GM19099 (cell line): ENCODE data around the gene ZNF593.

Source experiments
- POLR2A ChIP-seq: IDR thresholded peaks from 3 replicates; pipeline ENCODE4 v1.6.1; 2011; ENCODE audit warnings: low read depth; ENCODE audit not compliant: insufficient read length; ENCODE audit errors: extremely low read depth

Gene ZNF593

DNA sequence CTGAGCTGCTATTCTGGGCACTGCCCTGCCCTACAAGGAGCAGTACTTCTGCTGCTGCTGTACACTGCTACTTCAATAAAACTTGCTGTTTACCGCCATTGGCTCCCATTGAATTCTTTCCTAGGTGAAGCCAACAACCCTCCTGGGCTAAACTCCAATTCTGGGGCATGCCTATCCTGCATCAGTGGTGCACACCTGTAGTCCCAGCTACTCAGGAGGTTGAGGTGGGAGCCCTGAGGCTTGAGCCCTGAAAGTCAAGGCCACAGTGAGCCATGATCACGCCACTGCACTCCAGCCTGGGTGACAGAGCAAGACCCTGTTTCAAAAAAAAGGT is 36.9 kb upstream of the ZNF593 start:
- TF ChIP-seq POLR2A = no peak

GRCh38 chr1:26134466-26134865 is 35.2 kb upstream of the ZNF593 start:
- TF ChIP-seq POLR2A = no peak

DNA sequence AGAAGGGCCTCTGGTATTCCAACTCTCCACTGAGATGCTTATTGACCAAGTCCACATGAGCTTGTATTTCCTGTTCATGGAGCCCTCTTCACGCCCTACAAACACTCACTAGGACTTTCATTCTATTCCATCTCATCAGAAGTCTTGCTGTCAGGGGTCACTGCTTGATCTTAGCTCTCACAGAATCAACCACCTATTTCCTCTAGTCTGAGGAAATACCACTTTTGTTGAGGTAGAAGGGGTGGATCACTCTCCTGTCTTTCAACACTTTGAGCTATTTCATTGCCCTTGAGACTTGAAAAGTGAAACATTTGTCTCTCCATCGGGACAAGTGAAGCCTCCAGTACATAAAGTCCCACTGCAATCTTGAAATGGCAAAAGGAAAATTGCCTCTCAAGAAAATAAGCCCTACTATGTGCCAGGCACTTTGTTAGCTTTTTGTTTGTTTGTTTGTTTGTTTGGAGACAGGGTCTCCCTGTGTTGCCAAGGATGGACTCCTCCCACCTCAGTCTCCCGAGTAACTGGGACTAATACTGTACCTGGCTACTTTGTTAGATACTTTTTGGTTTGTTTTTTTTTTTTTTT is 30.6 kb upstream of the ZNF593 start:
- TF ChIP-seq POLR2A = no peak

GRCh38 chr1:26142159-26142558 is 27.5 kb upstream of the ZNF593 start:
- TF ChIP-seq POLR2A = no peak

GRCh38 chr1:26145041-26145959 is 24.4 kb upstream of the ZNF593 start:
- no peak for TF ChIP-seq POLR2A

DNA sequence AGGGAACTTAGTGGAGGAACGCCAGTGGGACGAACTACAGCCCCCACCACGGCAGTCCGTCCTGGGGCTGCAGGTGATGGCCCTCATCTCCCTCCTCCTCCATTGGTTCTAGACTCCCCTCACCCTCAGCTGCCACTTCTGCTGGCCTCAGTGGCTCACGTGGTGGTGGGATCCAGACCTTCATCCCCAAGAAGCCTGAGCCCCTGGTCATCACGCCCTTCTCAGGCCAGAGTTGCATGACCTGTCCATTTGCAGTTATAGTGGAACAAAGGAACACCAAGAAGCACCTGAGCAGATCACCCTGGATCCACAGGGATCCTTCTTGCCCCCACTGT is 23.8 kb upstream of the ZNF593 start:
- no peak for TF ChIP-seq POLR2A

DNA sequence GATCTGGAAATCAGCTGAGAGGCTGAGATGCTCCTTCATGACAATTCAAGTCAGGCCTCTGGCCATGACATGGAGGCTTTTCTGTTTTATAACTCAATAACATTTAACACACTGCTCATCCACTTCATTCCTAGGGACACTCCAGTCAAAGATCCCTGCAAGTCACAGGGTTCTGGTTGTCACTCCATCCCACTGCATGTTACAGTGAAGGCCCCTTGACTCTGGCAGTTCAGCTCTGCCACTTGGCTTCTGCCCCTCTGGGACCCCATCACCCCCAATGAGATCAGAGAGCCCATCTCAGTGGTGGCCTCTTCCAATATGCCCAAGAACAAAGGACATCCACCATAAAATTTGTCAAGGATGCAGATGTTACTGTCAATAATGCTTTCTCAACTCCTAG is 20.8 kb upstream of the ZNF593 start:
- no peak for TF ChIP-seq POLR2A

GRCh38 chr1:26153966-26154532 is 15.7 kb upstream of the ZNF593 start:
- TF ChIP-seq POLR2A = no peak

DNA sequence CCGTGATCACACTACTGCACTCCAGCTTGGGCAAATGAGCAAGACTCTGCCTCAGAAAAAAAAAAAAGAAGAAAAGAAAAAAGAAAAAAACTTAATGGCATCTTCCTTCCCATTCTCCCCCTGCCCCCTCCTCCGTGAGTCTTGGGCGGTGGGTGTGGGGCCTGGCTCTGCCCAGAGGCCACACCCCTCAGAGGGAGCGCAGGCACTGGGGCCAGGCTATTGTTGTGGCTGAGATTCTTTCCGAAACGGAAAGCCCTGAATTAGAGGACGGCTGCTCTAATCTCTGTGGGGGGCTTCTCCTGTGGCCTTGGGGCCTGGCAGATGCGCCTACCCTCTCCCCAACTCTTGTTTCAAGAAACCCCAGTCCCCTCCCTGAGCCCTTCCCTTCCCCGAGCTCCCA is 15.0 kb upstream of the ZNF593 start:
- TF ChIP-seq POLR2A = no peak

GRCh38 chr1:26155370-26156284 is 14.1 kb upstream of the ZNF593 start:
- TF ChIP-seq POLR2A = no peak

GRCh38 chr1:26156285-26157038 is 13.2 kb upstream of the ZNF593 start:
- TF ChIP-seq POLR2A = no peak

DNA sequence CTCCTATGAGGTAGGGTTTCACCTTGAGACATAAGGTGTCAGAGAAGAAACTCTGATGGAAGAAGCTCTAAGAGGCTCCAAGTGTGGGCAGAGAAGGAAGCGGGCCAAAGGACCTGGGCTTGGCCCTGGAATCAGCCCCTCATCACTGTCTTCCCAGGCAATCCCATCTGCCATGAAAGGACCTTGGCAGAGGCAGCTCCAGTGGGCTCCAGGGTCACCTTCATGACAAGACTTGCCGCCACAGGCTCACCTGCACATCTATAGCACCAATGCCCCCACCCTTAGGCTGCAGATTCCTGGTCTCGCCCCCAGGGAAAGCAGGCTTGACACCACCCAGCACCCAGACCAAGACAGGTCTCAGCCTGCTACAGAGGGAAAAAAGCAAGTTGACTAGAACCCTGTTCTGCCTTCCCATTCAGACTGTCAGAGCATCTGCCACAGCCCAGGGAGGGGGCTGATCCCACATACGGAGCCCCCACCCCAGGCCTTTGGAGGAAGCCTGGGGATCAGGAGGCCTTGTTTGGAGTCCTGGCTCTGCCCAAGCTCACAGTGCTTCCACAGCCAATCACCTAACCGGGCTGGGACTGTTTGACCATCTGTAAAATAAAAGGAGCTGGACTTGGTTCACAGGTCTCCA is 11.3 kb upstream of the ZNF593 start:
- no peak for TF ChIP-seq POLR2A

- TF ChIP-seq POLR2A = no peak
Measured at GRCh38 chr1:26158908-26159742, 10.6 kb upstream of the ZNF593 start, which contains the start of gene FAM110D. Gene FAM110D, plus strand, starts transcription at chr1:26159079. Its CDS starts 2,213 bp downstream, at chr1:26161292.
